Fibroblast of skin of scalp (primary cell): ENCODE data around the gene CEACAM7.
A peak's percentile ranks its signal among the peaks of the same experiment; 100 is the strongest.
"Not testable (repeated sequence)": the region's sequence is repeated elsewhere in the genome, so short reads cannot be mapped to it uniquely, and the experiment has no call there.

ENCODE experiments used
- DNase-seq: peaks from one replicate; pipeline ENCODE4 v3.0.0-alpha.2; 2013

CEACAM7 gene

GRCh38 chr19:41700381-41701195 lies 12.5 kb upstream of the CEACAM7 start:
- DNase-seq = no peak

- no peak for DNase-seq
These were observed 11.9 kb upstream of the CEACAM7 start for GRCh38 chr19:41699968-41700323.

- no peak for DNase-seq
These were observed 11.3 kb upstream of the CEACAM7 start for GRCh38 chr19:41699231-41699967.

GRCh38 chr19:41698746-41699230 lies 10.7 kb upstream of the CEACAM7 start:
- no peak for DNase-seq

DNA sequence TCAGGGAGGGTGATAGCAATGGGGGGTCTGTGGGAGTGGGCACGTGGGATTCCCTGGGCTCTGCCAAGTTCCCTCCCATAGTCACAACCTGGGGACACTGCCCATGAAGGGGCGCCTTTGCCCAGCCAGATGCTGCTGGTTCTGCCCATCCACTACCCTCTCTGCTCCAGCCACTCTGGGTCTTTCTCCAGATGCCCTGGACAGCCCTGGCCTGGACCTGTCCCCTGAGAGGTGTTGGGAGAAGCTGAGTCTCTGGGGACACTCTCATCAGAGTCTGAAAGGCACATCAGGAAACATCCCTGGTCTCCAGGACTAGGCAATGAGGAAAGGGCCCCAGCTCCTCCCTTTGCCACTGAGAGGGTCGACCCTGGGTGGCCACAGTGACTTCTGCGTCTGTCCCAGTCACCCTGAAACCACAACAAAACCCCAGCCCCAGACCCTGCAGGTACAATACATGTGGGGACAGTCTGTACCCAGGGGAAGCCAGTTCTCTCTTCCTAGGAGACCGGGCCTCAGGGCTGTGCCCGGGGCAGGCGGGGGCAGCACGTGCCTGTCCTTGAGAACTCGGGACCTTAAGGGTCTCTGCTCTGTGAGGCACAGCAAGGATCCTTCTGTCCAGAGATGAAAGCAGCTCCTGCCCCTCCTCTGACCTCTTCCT lies 9.3 kb upstream of the CEACAM7 start:
- DNase-seq = no peak

DNA sequence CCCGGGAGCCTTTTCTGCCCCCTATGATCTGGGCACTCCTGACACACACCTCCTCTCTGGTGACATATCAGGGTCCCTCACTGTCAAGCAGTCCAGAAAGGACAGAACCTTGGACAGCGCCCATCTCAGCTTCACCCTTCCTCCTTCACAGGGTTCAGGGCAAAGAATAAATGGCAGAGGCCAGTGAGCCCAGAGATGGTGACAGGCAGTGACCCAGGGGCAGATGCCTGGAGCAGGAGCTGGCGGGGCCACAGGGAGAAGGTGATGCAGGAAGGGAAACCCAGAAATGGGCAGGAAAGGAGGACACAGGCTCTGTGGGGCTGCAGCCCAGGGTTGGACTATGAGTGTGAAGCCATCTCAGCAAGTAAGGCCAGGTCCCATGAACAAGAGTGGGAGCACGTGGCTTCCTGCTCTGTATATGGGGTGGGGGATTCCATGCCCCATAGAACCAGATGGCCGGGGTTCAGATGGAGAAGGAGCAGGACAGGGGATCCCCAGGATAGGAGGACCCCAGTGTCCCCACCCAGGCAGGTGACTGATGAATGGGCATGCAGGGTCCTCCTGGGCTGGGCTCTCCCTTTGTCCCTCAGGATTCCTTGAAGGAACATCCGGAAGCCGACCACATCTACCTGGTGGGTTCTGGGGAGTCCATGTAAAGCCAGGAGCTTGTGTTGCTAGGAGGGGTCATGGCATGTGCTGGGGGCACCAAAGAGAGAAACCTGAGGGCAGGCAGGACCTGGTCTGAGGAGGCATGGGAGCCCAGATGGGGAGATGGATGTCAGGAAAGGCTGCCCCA lies 8.5 kb upstream of the CEACAM7 start:
- peak; percentile 6 for DNase-seq

DNA sequence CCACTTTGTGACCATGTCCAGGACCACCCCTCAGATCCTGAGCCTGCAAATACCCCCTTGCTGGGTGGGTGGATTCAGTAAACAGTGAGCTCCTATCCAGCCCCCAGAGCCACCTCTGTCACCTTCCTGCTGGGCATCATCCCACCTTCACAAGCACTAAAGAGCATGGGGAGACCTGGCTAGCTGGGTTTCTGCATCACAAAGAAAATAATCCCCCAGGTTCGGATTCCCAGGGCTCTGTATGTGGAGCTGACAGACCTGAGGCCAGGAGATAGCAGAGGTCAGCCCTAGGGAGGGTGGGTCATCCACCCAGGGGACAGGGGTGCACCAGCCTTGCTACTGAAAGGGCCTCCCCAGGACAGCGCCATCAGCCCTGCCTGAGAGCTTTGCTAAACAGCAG lies 7.7 kb upstream of the CEACAM7 start:
- DNase-seq = no peak

- DNase-seq = no peak
These were observed 7.0 kb upstream of the CEACAM7 start for GRCh38 chr19:41694831-41695635.

DNA sequence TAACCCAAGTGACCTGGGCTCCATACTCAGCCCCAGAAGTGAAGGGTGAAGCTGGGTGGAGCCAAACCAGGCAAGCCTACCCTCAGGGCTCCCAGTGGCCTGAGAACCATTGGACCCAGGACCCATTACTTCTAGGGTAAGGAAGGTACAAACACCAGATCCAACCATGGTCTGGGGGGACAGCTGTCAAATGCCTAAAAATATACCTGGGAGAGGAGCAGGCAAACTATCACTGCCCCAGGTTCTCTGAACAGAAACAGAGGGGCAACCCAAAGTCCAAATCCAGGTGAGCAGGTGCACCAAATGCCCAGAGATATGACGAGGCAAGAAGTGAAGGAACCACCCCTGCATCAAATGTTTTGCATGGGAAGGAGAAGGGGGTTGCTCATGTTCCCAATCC lies 6.1 kb upstream of the CEACAM7 start:
- no peak for DNase-seq

GRCh38 chr19:41691268-41691970 lies 3.3 kb upstream of the CEACAM7 start:
- peak; percentile 7 for DNase-seq

DNA sequence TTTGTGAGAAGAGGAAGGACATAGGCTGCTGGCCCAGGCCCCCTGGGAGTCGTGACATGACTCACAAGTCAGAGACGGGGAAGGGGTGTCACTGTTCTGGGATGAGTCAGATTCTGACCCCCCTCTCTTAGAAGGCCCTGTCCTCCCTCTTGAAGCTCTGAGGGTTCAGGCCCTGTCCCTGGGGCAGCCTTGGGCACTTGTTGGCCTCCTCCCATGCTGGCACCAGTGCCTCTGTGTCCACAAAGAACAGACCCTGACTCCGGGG lies 2.7 kb upstream of the CEACAM7 start:
- no peak for DNase-seq

DNA sequence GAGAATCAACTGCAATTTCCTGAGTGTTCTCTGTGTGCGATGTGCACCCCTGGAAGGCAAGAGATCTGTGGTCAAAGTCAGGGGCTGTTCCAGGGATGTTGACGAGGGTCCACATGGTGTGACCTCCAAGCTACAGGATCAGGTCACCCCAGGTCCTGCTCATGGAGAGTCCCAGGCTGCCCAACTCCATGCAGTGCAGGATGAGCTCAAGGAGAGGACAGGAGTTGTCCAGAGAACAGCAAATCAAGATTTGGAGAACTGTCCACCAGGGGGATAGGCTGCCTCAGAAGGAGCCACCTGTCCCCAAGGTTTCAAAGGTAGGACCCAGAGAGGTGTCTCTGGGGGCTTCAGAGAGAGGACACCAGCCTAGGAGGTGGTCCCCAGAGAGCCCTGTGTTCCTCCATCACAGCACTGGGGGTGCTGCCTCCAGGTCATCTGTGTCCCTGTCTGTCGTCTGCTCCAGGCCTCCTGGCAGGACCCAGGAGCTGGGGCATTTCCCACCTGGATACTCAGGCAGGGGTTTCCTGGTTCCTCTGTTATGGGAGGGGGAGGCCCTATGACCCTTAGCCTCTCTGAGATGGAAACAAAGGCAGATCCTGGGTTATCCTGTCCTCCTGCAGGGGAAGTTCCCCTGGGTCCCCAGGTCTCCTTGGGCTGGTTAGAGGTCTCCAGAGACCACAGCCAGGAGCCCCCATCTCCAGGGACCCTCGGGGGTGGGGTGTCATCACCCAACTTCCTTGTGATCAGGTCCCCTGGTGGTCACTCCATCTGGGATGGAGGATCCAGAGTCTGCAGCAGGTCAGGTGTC lies 2.1 kb upstream of the CEACAM7 start:
- no peak for DNase-seq

DNA sequence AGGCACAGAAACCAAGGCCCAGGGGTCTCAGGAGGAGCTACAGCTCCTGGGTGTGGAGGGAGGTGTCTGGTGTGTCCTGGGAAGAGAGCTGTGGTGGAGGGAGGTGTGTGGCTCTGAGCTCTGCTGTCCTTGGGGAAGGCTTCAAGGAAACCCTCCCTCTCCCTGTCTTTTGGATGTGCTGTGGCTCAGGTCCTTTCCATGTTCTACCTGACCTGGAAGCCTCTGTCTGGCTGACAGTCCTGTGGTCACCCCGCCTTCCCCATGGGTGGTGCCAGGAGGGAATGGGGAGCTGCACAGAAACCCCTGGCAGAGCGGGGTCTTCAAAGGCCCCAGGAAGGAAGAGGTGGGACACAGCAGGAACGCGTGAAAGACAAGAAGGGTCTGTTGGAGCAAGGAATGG lies 617 bp upstream of the CEACAM7 start:
- DNase-seq = no peak

DNA sequence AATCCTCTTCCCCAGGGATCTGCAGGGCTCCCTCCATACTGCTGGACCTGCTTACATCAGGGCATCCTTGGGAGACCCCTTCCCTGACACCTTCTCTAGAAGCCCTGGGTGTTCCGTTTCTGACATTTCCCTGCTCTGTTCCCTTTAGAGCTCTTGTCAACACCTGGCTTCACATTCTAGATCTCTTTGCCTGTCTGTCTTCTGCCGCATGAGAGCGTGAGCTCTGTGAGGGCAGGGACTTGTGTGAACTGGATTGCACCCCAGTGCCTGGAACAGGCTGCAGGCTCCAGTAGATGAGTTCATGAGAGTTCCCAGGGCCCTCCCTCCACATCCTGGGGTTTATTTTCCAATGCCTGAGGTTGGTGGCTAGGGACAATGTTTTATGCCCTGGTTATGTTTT lies 651 bp downstream of the CEACAM7 start:
- DNase-seq = no peak

GRCh38 chr19:41682437-41682836 lies 5.6 kb downstream of the CEACAM7 start:
- DNase-seq = no peak

DNA sequence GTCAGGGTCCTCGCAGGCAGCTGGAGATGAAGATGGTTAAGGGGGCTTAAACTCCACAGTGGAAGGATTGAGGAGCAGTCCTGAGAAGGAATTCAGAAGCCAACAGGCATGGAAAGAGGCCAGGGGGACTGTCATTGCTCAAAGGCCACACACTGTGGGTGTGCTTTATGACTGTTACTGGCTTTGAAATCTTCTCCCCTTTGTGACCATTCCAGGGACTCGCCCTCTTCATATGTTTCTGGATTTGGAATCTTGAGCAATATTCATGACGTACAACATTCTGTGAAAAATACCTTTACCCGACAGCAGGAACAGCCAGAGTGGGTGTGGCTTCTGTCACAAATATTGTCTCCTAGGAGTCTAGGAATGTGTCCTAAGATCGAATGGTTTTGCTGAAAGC lies 16.6 kb downstream of the CEACAM7 start:
- no peak for DNase-seq

- DNase-seq = no peak
These were observed 17.3 kb downstream of the CEACAM7 start for GRCh38 chr19:41670755-41671154.

GRCh38 chr19:41668315-41668714 lies 19.8 kb downstream of the CEACAM7 start:
- DNase-seq = no peak

DNA sequence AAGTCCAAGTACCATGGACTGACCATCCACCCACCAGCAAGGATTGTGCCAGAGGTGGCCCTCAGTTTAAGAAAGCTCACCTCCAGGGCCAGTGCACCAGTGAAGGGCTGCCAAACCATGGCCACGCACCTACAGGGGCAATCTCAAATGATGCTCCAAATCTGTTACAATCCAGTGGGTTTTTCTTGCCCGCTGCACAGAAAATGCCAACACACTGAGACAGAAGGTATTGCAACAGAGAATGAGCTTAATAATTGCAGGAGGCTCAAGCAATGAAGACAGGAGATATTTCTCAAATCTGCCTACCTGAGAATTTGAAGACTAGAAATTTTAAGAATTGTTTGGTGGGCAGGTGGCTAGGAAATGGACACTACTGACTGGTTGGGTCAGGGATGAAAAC lies 22.0 kb downstream of the CEACAM7 start:
- no peak for DNase-seq

- no peak for DNase-seq
These were observed 30.9 kb downstream of the CEACAM7 start for GRCh38 chr19:41657157-41657556.

DNA sequence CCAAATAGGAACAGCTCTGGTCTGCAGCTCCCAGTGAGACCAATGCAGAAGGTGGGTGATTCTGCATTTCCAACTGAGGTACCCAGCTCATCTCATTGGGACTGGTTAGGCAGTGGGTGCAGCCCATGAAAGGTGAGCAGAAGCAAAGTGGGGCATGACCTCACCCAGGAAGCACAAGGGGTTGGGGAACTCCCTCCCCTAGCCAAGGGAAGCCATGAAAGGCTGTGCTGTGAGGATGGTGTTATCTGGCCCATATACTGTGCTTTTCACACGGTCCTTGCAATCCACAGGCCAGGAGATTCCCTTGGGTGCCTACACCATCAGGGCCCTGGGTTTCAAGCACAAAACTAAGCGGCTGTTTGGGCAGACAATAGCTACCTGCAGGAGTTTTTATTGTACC lies 31.3 kb downstream of the CEACAM7 start:
- not testable (repeated sequence) for DNase-seq
